HG03135 (cell line): ENCODE measurements around the gene KDM2B.
A peak's percentile ranks its signal among the peaks of the same experiment; 100 is the strongest.

ENCODE experiments used
- ATAC-seq: cut with Tn5 transposase; IDR thresholded peaks from one replicate; pipeline ENCODE4 v1.9.1; 2021; ENCODE audit warnings: mild to moderate bottlenecking, moderate library complexity; ENCODE audit not compliant: unreplicated experiment

Gene KDM2B

DNA sequence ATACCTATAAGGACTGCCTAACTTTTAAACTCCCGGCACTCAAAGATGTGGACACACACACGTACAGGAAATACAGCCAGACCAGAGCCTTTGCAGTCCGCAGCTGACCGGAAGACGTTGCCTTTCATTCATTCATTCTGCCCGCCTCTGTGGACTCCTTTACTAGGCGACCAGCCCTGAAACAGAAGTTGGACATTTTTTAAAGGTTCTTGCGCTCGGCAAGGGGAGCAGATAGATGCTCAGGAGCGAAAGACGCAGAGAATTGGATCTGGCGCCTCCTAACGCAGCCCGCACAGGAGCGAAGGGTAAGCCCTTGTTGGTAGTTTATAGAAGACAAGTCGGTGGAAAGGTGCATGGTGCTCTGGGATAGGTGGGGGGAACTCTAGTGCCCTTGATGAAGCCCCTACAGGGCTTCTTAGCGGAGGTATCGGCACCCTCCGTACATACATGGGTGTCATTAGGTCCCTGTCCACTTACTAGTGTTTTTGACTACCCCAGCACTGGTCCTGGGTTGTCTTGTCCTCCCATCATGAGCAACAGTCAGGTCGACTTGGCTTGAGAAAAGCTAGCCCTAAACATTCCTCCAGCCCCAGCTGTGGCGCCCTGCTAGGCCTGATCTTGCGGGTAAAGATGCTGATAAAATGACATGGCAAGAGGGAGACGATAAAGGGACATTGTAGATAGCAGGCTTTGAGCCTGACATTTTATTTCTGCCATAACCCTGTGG, at the start of gene KDM2B:
TSS of gene KDM2B (minus strand) at position 65 of the 727 bp plus-strand sequence. CDS start 112 bp downstream, outside the sequence.
- no peak for ATAC-seq

- no peak for ATAC-seq
Observed at GRCh38 chr12:121628536-121628935, 47.7 kb upstream of the KDM2B start.

- ATAC-seq, result no peak
Observed at GRCh38 chr12:121628037-121628436, 47.2 kb upstream of the KDM2B start.

DNA sequence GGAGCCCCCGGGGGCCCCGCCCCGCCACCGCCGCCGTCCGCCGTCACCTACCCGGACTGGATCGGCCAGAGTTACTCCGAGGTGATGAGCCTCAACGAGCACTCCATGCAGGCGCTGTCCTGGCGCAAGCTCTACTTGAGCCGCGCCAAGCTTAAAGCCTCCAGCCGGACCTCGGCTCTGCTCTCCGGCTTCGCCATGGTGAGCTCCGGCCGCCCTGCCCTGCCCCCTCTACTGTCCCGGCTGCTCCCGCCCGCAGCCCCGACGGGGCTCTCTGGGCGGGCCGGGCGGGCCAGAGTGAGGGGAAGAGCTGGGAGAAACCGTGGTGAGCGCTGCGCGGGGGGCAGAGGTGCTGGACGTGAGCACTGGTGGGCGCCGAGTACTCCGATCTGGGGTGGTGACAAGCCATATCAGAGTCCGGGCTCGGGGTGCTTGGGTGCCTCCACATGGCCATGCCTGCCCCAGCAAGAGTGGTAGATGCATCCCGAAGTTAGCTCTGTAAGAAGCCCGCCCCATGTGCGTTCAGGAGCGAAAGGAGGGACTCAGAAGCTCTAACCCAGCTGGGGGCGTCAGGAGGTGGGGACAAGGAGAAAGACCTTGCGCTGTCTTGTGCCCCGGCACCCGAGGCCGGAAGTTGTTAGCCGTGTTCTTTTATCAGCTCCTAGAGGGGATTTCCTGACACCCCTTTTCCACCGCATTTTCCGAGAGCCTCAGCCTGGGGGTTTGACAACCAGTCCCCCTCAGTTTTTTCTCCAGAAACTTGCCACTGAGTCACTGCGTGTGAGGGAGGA, 46.2 kb upstream of the KDM2B start:
- ATAC-seq, result peak; percentile 33

GRCh38 chr12:121626087-121626852, 45.4 kb upstream of the KDM2B start, which contains the start of gene ORAI1:
Gene ORAI1 (plus strand): TSS chr12:121626530.
- peak; percentile 62 for ATAC-seq

DNA sequence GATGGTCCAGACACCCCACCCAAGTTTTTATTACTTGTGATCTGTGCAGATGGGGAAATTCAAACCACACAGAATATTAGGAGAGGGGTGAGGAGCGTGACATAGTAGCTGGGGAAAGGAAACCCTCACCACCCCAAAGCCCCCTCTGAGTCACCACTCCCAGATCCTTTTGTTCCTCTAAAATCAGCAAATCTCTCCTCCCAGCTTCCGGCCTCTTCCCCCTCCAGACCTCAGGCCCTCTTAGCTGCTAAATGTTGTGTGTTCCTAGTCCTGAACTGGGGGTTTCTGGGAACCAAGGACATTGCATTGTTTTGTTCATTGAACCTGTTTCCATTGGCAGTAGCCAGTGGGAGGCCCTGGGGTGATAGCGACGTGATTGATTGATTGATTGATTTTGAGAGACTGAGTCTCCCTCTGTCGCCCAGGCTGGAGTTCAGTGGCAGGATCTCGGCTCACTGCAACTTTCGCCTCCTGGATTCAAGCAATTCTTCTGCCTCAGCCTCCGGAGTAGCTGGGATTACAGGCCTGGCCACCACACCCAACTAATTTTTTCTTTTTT, 39.6 kb upstream of the KDM2B start:
- ATAC-seq, result no peak

- ATAC-seq, result no peak
Observed at GRCh38 chr12:121618659-121619233, 37.9 kb upstream of the KDM2B start.

DNA sequence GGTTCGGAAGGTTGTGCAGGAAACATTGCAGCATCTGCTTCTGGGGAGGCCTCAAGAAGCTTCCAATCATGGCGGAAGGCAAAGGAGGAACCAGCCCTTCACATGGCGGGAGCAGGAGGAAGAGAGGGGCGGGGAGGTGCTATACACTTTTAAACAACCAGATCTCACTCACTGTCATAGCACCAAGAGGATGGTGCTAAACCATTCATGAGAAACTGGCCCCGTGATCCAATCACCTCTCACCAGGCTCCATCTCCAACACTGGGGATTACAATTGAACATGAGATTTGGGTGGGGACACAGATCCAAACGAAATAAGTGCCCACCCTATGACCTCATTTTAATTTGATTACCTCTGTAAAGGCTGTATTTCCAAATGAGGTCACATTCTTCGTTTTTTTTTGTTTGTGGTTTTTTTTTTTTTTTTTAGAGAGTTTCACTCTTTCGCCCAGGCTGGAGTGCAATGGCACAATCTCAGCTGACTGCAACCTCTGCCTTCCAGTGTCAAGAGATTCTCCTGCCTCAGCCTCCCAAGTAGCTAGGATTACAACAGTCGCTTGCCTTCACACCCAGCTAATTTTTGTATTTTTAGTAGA, 34.1 kb upstream of the KDM2B start:
- ATAC-seq, result no peak

DNA sequence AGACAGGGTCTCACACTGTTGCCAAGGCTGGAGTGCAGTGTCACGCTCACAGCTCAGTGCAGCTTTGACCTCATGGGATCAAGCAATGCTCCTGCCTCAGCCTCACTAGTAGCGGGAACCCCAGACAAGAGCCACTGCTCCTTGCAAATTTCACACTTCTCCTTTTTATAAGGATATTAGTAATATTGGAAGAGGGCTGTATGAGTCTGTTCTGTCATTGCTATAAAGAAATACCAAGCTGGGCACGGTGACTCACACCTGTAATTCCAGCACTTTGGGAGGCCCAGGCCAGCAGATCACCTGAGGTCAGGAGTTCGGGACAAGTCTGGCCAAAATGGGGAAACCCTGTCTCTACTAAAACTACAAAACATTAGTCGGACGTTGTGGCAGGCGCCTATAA, 32.6 kb upstream of the KDM2B start:
- no peak for ATAC-seq

DNA sequence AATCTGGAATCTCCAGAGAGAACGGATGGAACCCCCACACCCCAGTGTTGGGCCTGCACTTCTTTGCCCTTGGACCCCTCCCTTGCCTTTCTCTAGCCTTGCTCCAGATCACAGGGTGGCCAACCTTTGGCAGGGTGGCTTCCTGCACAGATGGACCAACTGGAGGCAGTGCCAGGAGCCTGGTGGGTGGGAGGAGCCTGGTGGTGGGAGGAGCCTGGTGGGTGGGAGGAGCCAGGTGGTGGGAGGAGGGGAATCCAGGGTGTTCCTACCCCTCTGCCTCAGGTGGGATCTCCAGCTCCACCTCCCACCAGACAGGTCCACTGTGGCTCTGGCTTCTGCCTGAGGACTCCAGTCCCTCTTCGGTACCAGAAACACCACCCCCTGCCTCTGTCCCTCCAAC, 30.5 kb upstream of the KDM2B start:
- ATAC-seq, result no peak

GRCh38 chr12:121610239-121611149, 29.7 kb upstream of the KDM2B start:
- no peak for ATAC-seq

DNA sequence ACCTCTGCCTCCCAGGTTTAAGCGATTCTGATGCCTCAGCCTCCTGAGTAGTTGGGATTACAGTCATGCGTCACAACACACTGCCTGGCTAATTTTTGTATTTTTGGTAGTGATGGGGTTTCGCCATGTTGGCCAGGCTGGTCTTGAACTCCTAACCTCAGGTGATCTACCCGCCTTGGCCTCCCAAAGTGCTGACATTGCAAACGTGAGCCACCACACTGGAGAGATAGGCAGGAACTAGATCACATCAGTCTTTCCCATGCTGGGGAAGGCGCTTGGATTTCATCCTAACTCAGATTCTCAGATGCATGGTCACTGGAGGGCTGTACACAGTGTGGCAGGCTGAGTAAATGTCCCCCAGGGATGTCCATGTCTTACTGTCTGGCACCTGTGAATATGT, 27.5 kb upstream of the KDM2B start:
- ATAC-seq, result no peak

GRCh38 chr12:121603581-121603980, 22.8 kb upstream of the KDM2B start:
- no peak for ATAC-seq

GRCh38 chr12:121602766-121603165, 21.9 kb upstream of the KDM2B start:
- ATAC-seq, result no peak

- ATAC-seq, result no peak
Observed at GRCh38 chr12:121600702-121601336, 20.0 kb upstream of the KDM2B start.

DNA sequence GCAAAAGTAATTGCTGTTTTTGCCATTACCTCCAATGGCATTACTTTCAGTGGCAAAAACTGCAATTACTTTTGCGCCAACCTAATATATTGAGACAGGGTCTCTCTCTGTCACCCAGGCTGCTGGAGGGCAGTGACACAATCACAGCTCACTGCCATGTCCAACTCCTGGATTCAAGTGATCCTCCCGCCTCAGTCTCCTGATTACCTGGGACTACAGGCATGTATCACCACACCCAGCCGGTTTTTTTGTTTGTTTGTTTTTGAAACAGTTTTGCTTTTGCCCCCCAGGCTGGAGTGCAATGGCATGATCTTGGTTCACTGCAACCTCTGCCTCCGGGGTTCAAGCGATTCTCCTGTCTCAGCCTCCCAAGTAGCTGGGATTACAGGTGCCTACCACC, 15.7 kb upstream of the KDM2B start:
- ATAC-seq, result no peak

DNA sequence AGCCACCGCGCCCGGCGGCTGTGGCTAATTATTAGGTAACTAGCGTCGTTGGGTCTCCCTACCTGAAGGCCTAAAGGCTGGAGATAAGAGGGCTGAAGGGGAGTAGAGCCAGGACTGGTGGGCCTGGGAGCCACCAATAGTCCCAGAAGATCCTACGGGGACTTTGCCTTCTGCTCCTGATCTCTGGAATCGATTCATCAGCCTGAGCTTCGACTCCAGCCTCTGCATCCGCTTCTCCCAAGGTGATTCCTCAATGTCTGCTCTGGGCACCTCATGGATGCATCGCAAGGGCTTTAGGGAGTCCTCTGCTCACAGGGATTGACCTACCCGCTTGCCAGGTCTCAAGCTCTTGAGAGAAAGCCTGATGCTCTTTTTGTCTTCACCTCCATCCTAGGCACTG, 14.7 kb upstream of the KDM2B start:
- ATAC-seq, result no peak

GRCh38 chr12:121592320-121592719, 11.5 kb upstream of the KDM2B start:
- ATAC-seq, result no peak
